ENCODE results near the gene PDLIM7.

PDLIM7 gene

GRCh38 chr5:177529247-177530203 lies 32.1 kb upstream of the PDLIM7 start:
- Mint-ChIP-seq H3K4me1 (no peaks in the 10 kb centered on the region), H3K36me3 (ENCODE audit: low read depth) (peaks cover 24% of the 10 kb centered on the region), H3K4me3 (no peak overlapping the region), H3K27me3 (no peaks in the 10 kb centered on the region), H3K27ac (no peak overlapping the region), H3K9me3 (no peaks in the 10 kb centered on the region)
- no peak for DNase-seq
- ATAC-seq, result no peak

- H3K4me3 Mint-ChIP-seq, result no peak overlapping the region
These were observed 31.2 kb upstream of the PDLIM7 start for GRCh38 chr5:177528631-177529030.

GRCh38 chr5:177527595-177527994 lies 30.2 kb upstream of the PDLIM7 start:
- H3K9me3 Mint-ChIP-seq, result no peaks in the 10 kb centered on the region

More at GRCh38 chr5:177528631-177529030, 31.2 kb upstream of the PDLIM7 start:
- DNase-seq (no peak), ATAC-seq (no peak)
- Mint-ChIP-seq H3K27me3 (no peaks in the 10 kb centered on the region), H3K36me3 (ENCODE audit: low read depth) (peaks cover 20% of the 10 kb centered on the region), H3K27ac (no peak overlapping the region), H3K9me3 (no peaks in the 10 kb centered on the region), H3K4me1 (no peaks in the 10 kb centered on the region)

GRCh38 chr5:177526791-177527190 lies 29.4 kb upstream of the PDLIM7 start:
- ATAC-seq (no peak), DNase-seq (no peak)
- H3K27me3 Mint-ChIP-seq, result no peaks in the 10 kb centered on the region
- no peak overlapping the region for H3K4me3 Mint-ChIP-seq
- H3K9me3 Mint-ChIP-seq, result no peaks in the 10 kb centered on the region
- H3K36me3 Mint-ChIP-seq (ENCODE audit: low read depth), result peaks cover 14% of the 10 kb centered on the region
- no peaks in the 10 kb centered on the region for H3K4me1 Mint-ChIP-seq
- H3K27ac Mint-ChIP-seq, result no peak overlapping the region

More at GRCh38 chr5:177527595-177527994, 30.2 kb upstream of the PDLIM7 start:
- no peaks in the 10 kb centered on the region for H3K27me3 Mint-ChIP-seq
- no peaks in the 10 kb centered on the region for H3K4me1 Mint-ChIP-seq
- H3K4me3 Mint-ChIP-seq, result no peak overlapping the region
- H3K36me3 Mint-ChIP-seq (ENCODE audit: low read depth), result peaks cover 15% of the 10 kb centered on the region
- no peak for ATAC-seq
- H3K27ac Mint-ChIP-seq, result no peak overlapping the region
- no peak for DNase-seq

GRCh38 chr5:177526191-177526590 lies 28.8 kb upstream of the PDLIM7 start:
- H3K27ac Mint-ChIP-seq, result no peak overlapping the region
- H3K4me1 Mint-ChIP-seq, result peaks cover 6% of the 10 kb centered on the region
- H3K27me3 Mint-ChIP-seq, result no peaks in the 10 kb centered on the region
- no peak overlapping the region for H3K4me3 Mint-ChIP-seq
- no peak for ATAC-seq
- no peak for DNase-seq
- no peaks in the 10 kb centered on the region for H3K9me3 Mint-ChIP-seq
- H3K36me3 Mint-ChIP-seq (ENCODE audit: low read depth), result peaks cover 19% of the 10 kb centered on the region

- Mint-ChIP-seq H3K36me3 (ENCODE audit: low read depth) (peaks cover 15% of the 10 kb centered on the region), H3K27ac (no peak overlapping the region)
- no peak for ATAC-seq
These were observed 27.7 kb upstream of the PDLIM7 start for GRCh38 chr5:177524941-177525655.

DNA sequence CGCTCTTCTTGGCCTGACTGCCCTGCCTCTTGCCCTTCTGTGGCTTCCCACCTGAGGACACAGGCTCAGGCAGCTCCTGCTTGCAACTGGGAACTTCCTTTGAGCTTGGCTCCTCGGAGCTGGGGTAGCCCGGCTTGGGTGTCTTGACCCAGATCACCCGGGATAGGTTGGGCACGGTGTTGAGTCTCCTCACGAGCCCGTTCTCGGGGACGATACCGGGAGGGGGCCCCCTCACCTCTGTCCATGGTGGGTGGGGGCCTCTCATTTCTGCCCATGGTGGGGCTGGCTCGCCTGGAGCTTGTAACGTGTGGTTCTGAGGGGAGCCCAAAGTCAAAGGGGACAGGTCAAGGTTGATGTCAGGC lies 27.1 kb upstream of the PDLIM7 start:
- DNase-seq, result no peak
- peaks cover 18% of the 10 kb centered on the region for H3K36me3 Mint-ChIP-seq (ENCODE audit: low read depth)
- no peak overlapping the region for H3K4me3 Mint-ChIP-seq
- no peak overlapping the region for H3K27ac Mint-ChIP-seq
- H3K27me3 Mint-ChIP-seq, result no peaks in the 10 kb centered on the region
- ATAC-seq, result no peak
- H3K4me1 Mint-ChIP-seq, result peaks cover 17% of the 10 kb centered on the region
- no peaks in the 10 kb centered on the region for H3K9me3 Mint-ChIP-seq

More at GRCh38 chr5:177524941-177525655, 27.7 kb upstream of the PDLIM7 start:
- Mint-ChIP-seq H3K4me1 (peaks cover 12% of the 10 kb centered on the region), H3K4me3 (no peak overlapping the region), H3K27me3 (no peaks in the 10 kb centered on the region), H3K9me3 (no peaks in the 10 kb centered on the region)
- DNase-seq, result no peak

DNA sequence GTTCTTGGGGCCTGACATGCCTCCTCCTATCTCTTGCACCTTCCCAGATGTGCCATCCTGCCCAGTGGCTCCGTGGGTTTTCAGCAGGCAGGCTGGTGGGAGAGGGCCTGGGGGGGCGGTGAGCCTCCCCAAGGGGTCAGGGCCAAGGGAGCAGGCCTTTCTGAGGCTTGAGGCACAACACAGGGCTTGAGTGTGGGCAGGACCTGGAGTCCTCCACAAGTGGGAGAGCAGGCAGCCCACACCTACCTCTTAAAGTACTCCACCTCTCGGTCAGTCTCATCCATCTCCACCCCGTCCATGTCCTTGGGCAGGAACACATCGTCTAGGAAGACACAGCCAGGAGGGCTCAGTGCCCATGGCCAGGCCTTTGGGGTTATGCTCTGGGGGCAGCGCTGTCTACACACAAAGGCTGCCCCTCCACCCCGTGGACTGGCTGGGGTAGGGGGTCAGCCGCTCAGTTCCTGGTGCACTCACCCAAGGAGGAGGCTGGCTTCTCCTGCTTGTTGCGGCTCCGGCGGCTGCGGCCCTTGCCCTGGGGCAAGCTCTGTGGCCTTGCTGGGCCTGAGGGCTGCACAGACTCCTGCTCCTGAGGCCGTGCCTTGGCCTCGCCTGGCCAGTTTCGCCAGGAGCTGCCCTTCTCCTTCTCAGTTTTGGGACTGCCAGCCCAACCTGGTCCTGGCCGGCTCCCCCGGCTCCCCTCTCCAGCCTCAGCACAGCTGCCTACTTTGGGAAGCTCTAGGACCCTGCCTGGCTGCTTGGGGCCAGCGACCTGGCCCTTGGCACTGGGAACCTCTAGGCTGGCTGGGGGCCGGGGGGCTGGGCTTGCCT lies 26.5 kb upstream of the PDLIM7 start:
- Mint-ChIP-seq H3K4me1 (peaks cover 23% of the 10 kb centered on the region), H3K9me3 (no peaks in the 10 kb centered on the region), H3K36me3 (ENCODE audit: low read depth) (peaks cover 20% of the 10 kb centered on the region), H3K4me3 (no peak overlapping the region), H3K27me3 (no peaks in the 10 kb centered on the region), H3K27ac (no peak overlapping the region)
- DNase-seq (no peak), ATAC-seq (no peak)

- H3K27ac Mint-ChIP-seq, result peak overlapping the region; percentile 31
- no peak overlapping the region for H3K4me3 Mint-ChIP-seq
- H3K27me3 Mint-ChIP-seq, result peaks cover 3% of the 10 kb centered on the region
- H3K4me1 Mint-ChIP-seq, result peaks cover 36% of the 10 kb centered on the region
- H3K36me3 Mint-ChIP-seq (ENCODE audit: low read depth), result peaks cover 31% of the 10 kb centered on the region
- no peaks in the 10 kb centered on the region for H3K9me3 Mint-ChIP-seq
- ATAC-seq (no peak), DNase-seq (no peak)
These were observed 23.6 kb upstream of the PDLIM7 start for GRCh38 chr5:177520916-177521513.

GRCh38 chr5:177520271-177520670 lies 22.9 kb upstream of the PDLIM7 start:
- Mint-ChIP-seq H3K4me3 (no peak overlapping the region), H3K27me3 (peaks cover 3% of the 10 kb centered on the region), H3K36me3 (ENCODE audit: low read depth) (peaks cover 36% of the 10 kb centered on the region), H3K9me3 (no peaks in the 10 kb centered on the region), H3K4me1 (peaks cover 43% of the 10 kb centered on the region), H3K27ac (peak overlapping the region; percentile 75)
- no peak for DNase-seq
- no peak for ATAC-seq

DNA sequence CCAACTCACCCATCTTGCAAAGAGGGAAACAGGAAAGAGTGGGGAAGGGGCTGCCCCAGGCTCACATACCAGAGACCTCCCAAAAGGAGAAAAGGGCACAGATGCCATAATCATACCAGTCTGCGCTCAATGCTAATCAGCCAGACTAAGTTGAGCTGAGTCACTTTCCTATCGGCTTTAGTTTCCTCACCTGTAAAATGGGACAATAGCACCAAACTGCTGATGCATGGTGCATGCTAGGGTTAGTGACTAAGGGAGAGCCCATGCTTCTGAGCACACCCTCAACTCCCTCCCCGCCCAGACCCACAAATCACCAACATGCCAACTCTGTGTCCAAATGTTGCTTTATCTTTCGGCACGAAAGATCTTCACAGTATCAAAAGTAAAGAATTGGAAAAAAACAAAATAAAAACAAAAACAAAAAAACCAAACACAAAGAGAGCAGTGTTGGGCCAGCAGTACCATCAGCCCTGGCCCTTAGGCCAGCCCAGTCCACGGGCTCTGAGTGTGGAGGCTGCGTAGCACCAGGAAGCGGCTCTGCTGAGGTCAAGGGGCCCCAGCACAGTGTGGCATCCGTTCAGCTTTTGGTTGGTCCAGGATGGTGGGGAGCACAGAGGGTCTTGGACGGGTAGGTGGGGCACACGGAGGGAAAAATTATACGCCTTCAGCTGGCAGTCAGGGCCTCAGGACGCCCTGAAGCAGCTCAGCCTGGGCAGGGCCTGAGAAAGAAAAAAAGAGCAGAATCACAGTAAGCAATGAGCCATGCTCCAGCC lies 22.2 kb upstream of the PDLIM7 start:
- Mint-ChIP-seq H3K27me3 (peaks cover 3% of the 10 kb centered on the region), H3K4me1 (peaks cover 48% of the 10 kb centered on the region), H3K9me3 (no peaks in the 10 kb centered on the region), H3K27ac (peak overlapping the region; percentile 75), H3K4me3 (peak overlapping the region; percentile 22), H3K36me3 (ENCODE audit: low read depth) (peaks cover 40% of the 10 kb centered on the region)
- DNase-seq, result no peak
- ATAC-seq, result no peak

DNA sequence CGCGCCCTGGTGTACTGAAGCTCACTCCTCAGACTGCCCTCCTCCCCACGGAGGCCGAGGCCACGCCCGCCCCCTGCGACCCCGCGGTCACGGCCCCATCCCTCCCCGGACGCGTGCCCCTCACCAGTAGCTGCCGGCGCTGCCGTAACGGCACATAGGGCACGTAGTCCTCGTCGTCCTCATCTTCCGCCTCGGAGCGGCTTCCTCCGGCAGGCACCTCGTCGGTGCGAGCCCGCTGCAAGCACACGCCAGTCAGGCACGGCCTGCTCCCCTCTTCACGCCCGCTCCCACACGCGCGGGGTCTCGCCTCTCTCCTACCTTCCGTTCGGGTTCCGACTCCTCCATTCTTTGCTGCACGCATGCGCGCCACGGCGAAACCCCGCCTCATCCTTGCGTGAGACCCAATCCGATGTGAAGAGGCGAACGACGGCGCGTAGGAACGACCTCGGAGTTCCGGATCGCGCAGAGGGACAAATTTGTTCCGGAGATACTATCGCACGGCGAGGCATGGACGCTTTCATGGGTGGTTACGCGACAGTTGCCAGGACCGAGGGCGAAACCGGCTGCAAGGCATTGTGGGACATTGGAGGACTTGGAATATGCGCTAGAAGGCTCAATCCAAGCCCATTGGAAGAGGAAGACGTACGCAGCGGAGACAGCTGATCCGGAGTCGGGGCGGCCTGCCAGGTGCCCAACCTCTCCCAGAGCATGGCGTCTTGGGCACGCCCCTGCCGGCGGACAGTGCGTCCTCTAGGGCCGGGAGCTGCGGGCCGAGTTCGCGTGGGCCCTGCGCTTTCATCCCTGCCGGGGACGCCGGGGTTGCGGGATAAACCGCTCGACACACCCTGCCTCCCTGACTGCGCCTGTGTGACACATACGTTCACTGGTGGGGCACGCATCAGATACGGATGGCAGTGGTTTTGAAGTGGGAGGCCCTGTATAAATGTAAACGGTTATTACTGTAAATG lies 19.5 kb upstream of the PDLIM7 start, which contains the start of gene DDX41:
Gene DDX41 (minus strand): TSS at position 361 of the 968 bp plus-strand sequence. CDS start 16 bp downstream, at position 345.
- Mint-ChIP-seq H3K4me1 (peaks cover 54% of the 10 kb centered on the region), H3K4me3 (peak within 1 kb of the TSS; percentile 95), H3K9me3 (no peaks in the 10 kb centered on the region), H3K36me3 (ENCODE audit: low read depth) (peaks cover 57% of the 10 kb centered on the region), H3K27me3 (peaks cover 3% of the 10 kb centered on the region), H3K27ac (peak within 1 kb of the TSS; percentile 95)
- peak; percentile 85 for ATAC-seq
- DNase-seq, result peak; percentile 96
